Testis (tissue), 3 donors: ENCODE results near the gene SEMA3B. TPM values are rescaled to one million over a fixed set of nuclear protein-coding genes. Genes with fewer than 3 reads are reported as not detected.
"Not testable (repeated sequence)": the region's sequence is repeated elsewhere in the genome, so short reads cannot be mapped to it uniquely, and the experiment has no call there.

Source experiments
- DNase-seq: peaks from one replicate; pipeline ENCODE4 v3.0.0-alpha.2; 2019
- H3K27ac ChIP-seq, 2 donors: fragments of 200-600 bp; sonication (generic); one replicate each; pipeline ENCODE4 v1.5.1; 2019
- H3K27me3 ChIP-seq: fragments of 200-600 bp; sonication (generic); one replicate; pipeline ENCODE4 v1.5.1; 2019
- H3K36me3 ChIP-seq: fragments of 200-600 bp; sonication (generic); one replicate; pipeline ENCODE4 v1.5.1; 2017; ENCODE audit warnings: low read depth; ENCODE audit errors: missing control alignments
- H3K4me1 ChIP-seq: fragments of 200-600 bp; sonication (generic); one replicate; pipeline ENCODE4 v1.5.1; 2019
- H3K4me3 ChIP-seq, 2 donors: fragments of 200-600 bp; sonication (generic); one replicate each; pipeline ENCODE4 v1.5.1; 2017 to 2019
- H3K9me3 ChIP-seq: fragments of 200-600 bp; sonication (generic); one replicate; pipeline ENCODE4 v1.5.1; 2017
- CTCF ChIP-seq, 3 experiments: fragments of 450-650 bp in 2 of 3; fragments of 200-600 bp in 1 of 3; sonication (generic) in 1 of 3; IDR thresholded peaks; one replicate each; pipeline ENCODE4 v1.5.1; 2016 to 2019; ENCODE audit warnings: antibody characterized with exemption in 3 of 3, mild to moderate bottlenecking in 2 of 3, moderate library complexity in 1 of 3
- POLR2A ChIP-seq: fragments of 450-650 bp; IDR thresholded peaks from one replicate; pipeline ENCODE4 v1.6.1; 2017; ENCODE audit warnings: antibody characterized with exemption, mild to moderate bottlenecking, moderate library complexity
- WGBS, 2 donors: methylation state at CpG; one replicate each; pipeline ENCODE4 v1.1.5; 2018; 5-methylcytosine and 5-hydroxymethylcytosine counted together
- intact Hi-C: fragments of 100-400 bp; cut with DNase I; formaldehyde crosslinking; loops from one replicate; pipeline ENCODE4 v1.15.1; 2023; ENCODE audit warnings: low total_unique reads
- polyA plus RNA-seq: library from polyadenylated mRNA; stranded (reverse); fragments of 350-450 nt; fragmentation: Illumina TruSeq; extraction: RNeasy Lipid Tissue Mini Kit (QIAGEN cat#74804); gene quantifications from one replicate; pipeline ENCODE4 v1.2.3, GENCODE V29; 2014; ENCODE audit warnings: low read depth, low replicate concordance; ENCODE audit not compliant: insufficient read depth
- total RNA-seq, 2 donors: library from RNA; depleted of rRNA; stranded (reverse); fragments of >200 nt; gene quantifications; one replicate each; pipeline ENCODE4 v1.2.3, GENCODE V29; 2016

Gene SEMA3B
- total and polyA plus RNA-seq, 3 donors from 2014 or later, result 12.9 to 30.2 (median 26.7) TPM

- Histone ChIP-seq H3K27ac (no peak overlapping the region), H3K4me3 (no peak overlapping the region), H3K36me3 (no peaks in the 10 kb centered on the region), H3K9me3 (no peaks in the 10 kb centered on the region), H3K4me1 (peaks cover 38% of the 10 kb centered on the region), H3K27me3 (no peaks in the 10 kb centered on the region)
- no peak for DNase-seq
- no peak for TF ChIP-seq CTCF (IDR thresholded peaks at IDR 0.05)
- no peak for TF ChIP-seq POLR2A
- WGBS, 2 donors, result 83 to 85% methylated on average over 10 of the region's 10 CpGs
- intact Hi-C loops, result loop anchor here (10.0 kb wide), 1 partner anchor 77 kb away; the partner anchor contains the start of gene GNAT1
Observed at GRCh38 chr3:50271314-50271936, 2.5 kb downstream of the SEMA3B start.

GRCh38 chr3:50272538-50272910 lies 3.6 kb downstream of the SEMA3B start:
- intact Hi-C loops, result loop anchor here (10.0 kb wide), 1 partner anchor 78 kb away; the partner anchor contains the start of gene GNAT1
- H3K4me1 ChIP-seq, result peaks cover 27% of the 10 kb centered on the region
- not testable (repeated sequence) for H3K27ac ChIP-seq, H3K4me3 ChIP-seq, DNase-seq, H3K36me3 ChIP-seq, H3K9me3 ChIP-seq, H3K27me3 ChIP-seq
- WGBS, 2 donors, result 57 to 59% methylated on average over 10 of the region's 10 CpGs

- H3K36me3 ChIP-seq, result no peaks in the 10 kb centered on the region
- WGBS, 2 donors, result 7 to 9% methylated on average over 27 to 59 of the region's 61 CpGs
- intact Hi-C loops, result loop anchor here (10.0 kb wide), 1 partner anchor 78 kb away; the partner anchor contains the start of gene GNAT1
- no peak overlapping the region for H3K27ac ChIP-seq
- peak overlapping the region in 1 of 2 donors; percentile 35 for H3K4me3 ChIP-seq
- no peaks in the 10 kb centered on the region for H3K27me3 ChIP-seq
- H3K9me3 ChIP-seq, result no peaks in the 10 kb centered on the region
- TF ChIP-seq POLR2A (no peak), CTCF (IDR thresholded peaks at IDR 0.05) (peak; percentile 95 to 99 (median 98))
- peak; percentile 89 for DNase-seq
- H3K4me1 ChIP-seq, result peaks cover 22% of the 10 kb centered on the region
Observed at GRCh38 chr3:50272911-50273688, 4.2 kb downstream of the SEMA3B start.

- peaks cover 19% of the 10 kb centered on the region for H3K4me1 ChIP-seq
- WGBS, 2 donors, result 40 to 52% methylated on average over 27 to 31 of the region's 31 CpGs
Observed at GRCh38 chr3:50273689-50274065, 4.7 kb downstream of the SEMA3B start.

More at GRCh38 chr3:50273689-50274065, 4.7 kb downstream of the SEMA3B start:
- Histone ChIP-seq H3K36me3 (no peaks in the 10 kb centered on the region), H3K4me3 (peak overlapping the region in 1 of 2 donors; percentile 35), H3K9me3 (no peaks in the 10 kb centered on the region), H3K27me3 (no peaks in the 10 kb centered on the region), H3K27ac (no peak overlapping the region)
- no peak for DNase-seq
- intact Hi-C loops, result loop anchor here (10.0 kb wide), 1 partner anchor 79 kb away; the partner anchor contains the start of gene GNAT1
- no peak for TF ChIP-seq POLR2A
- no peak for TF ChIP-seq CTCF (IDR thresholded peaks at IDR 0.05)
